ENCODE measurements around the gene SLC2A11. TPM values are rescaled to one million over a fixed set of nuclear protein-coding genes. Genes with fewer than 3 reads are reported as not detected.

Gene SLC2A11
- total and polyA plus RNA-seq, 4 donors, result 3.4 to 9.0 (median 4.3) TPM

GRCh38 chr22:23878219-23878618 is 20.5 kb downstream of the SLC2A11 start:
- no peak for DNase-seq (ENCODE audit: low spot score)
- Histone ChIP-seq H3K4me3 (ENCODE audit: low read depth in 1 of 3, low read length in 3 of 3) (no peak overlapping the region), H3K27ac (ENCODE audit: low read depth in 1 of 2, low read length in 2 of 2) (no peak overlapping the region), H3K4me1 (ENCODE audit: control insufficient read depth in 4 of 4, insufficient read depth in 4 of 4, low read length in 3 of 4) (no peaks in the 10 kb centered on the region), H3K27me3 (ENCODE audit: control insufficient read depth in 4 of 4, insufficient read depth in 4 of 4, low read length in 3 of 4) (no peaks in the 10 kb centered on the region), H3K9me3 (ENCODE audit: control insufficient read depth in 4 of 4, low read length in 3 of 4) (no peaks in the 10 kb centered on the region), H3K36me3 (ENCODE audit: control insufficient read depth in 4 of 4, insufficient read depth in 3 of 4, low read depth in 1 of 4, low read length in 3 of 4) (peaks cover 3 to 21% (median 8%) of the 10 kb centered on the region in 4 donors), H3K9ac (ENCODE audit: low read depth in 1 of 2, low read length in 2 of 2) (no peak overlapping the region)
- TF ChIP-seq RAD21 (IDR thresholded peaks at IDR 0.05) (no peak), EGR1 (IDR thresholded peaks at IDR 0.05; ENCODE audit: low read depth in 2 of 2) (no peak), HNF4G (IDR thresholded peaks at IDR 0.05) (no peak), TAF1 (conservative IDR thresholded peaks at IDR 0.05) (no peak), FOXA1 (IDR thresholded peaks at IDR 0.05) (no peak), MAX (IDR thresholded peaks at IDR 0.05) (no peak)
- 90% methylated on average over 7 of the region's 7 CpGs for WGBS

- peaks cover 0 to 5% (median 2%) of the 10 kb centered on the region in 4 donors for H3K36me3 ChIP-seq (ENCODE audit: control insufficient read depth in 4 of 4, insufficient read depth in 3 of 4, low read depth in 1 of 4, low read length in 3 of 4)
- H3K9me3 ChIP-seq (ENCODE audit: control insufficient read depth in 4 of 4, low read length in 3 of 4), result no peaks in the 10 kb centered on the region
- H3K27ac ChIP-seq (ENCODE audit: low read depth in 1 of 2, low read length in 2 of 2), result no peak overlapping the region
- WGBS, result 94% methylated on average over 20 of the region's 20 CpGs
- TF ChIP-seq REST (IDR thresholded peaks at IDR 0.05), result no peak
- TF ChIP-seq CTCF (IDR thresholded peaks at IDR 0.05; ENCODE audit: low read depth, low read length, missing input control), result no peak
- TF ChIP-seq RXRA (IDR thresholded peaks at IDR 0.05), result no peak
- no peak for TF ChIP-seq NR2F2 (IDR thresholded peaks at IDR 0.05)
- TF ChIP-seq FOXA2 (IDR thresholded peaks at IDR 0.05), result no peak
- no peak for TF ChIP-seq EGR1 (IDR thresholded peaks at IDR 0.05; ENCODE audit: low read depth in 2 of 2)
- TF ChIP-seq JUND (IDR thresholded peaks at IDR 0.05), result no peak
- TF ChIP-seq ZBTB33 (IDR thresholded peaks at IDR 0.05), result no peak
- TF ChIP-seq HNF4A (conservative IDR thresholded peaks at IDR 0.05), result no peak
- TF ChIP-seq ATF3 (IDR thresholded peaks at IDR 0.05), result no peak
- no peak for TF ChIP-seq HNF4G (IDR thresholded peaks at IDR 0.05)
- no peak for TF ChIP-seq FOXA1 (IDR thresholded peaks at IDR 0.05)
- TF ChIP-seq MAX (IDR thresholded peaks at IDR 0.05), result no peak
- DNase-seq (ENCODE audit: low spot score), result no peak
- no peaks in the 10 kb centered on the region for H3K4me1 ChIP-seq (ENCODE audit: control insufficient read depth in 4 of 4, insufficient read depth in 4 of 4, low read length in 3 of 4)
- no peaks in the 10 kb centered on the region for H3K27me3 ChIP-seq (ENCODE audit: control insufficient read depth in 4 of 4, insufficient read depth in 4 of 4, low read length in 3 of 4)
- H3K4me3 ChIP-seq (ENCODE audit: low read depth in 1 of 3, low read length in 3 of 3), result no peak overlapping the region
- H3K9ac ChIP-seq (ENCODE audit: low read depth in 1 of 2, low read length in 2 of 2), result no peak overlapping the region
Measured at GRCh38 chr22:23882370-23882769, 24.7 kb downstream of the SLC2A11 start.

Measured in liver (tissue), 9 donors.